ENCODE measurements around the gene RASEF.

RASEF gene

DNA sequence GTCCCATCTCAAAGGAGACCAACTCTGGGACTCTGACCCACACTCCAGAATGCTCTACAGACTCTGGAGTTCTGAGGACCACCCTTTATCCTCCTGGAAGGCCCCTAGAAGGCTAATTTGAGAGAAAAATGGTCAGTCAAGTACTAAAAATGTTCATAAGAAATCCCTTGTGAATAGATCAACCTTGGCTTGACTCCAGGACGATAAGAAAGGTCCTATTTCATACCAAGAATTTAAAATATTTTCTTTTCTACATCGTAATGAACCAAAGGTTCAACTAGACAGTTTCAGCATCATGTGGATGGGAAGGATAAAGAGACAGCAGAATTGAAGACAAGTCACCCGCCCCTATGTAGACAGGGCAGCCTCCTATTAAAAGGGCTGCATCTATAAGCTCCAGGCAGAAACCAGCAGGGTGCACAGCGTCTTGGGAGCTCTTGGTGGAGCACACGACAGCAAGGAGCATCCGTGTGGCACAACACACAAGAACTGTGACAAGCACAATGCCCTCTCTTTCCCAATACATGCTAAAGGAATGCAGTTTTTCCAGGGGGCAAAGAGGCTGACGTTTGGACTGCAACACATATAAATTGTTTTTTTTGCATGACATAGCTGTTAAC lies 38.3 kb downstream of the RASEF start:
- Histone ChIP-seq H3K9me2 (replicated peaks; ENCODE audit: insufficient read depth, low read length) (no peaks in the 10 kb centered on the region), H3K4me3 (ENCODE audit: insufficient read depth, low read length, poor library complexity, severe bottlenecking) (no peak overlapping the region), H3K27me3 (ENCODE audit: low read length) (no peaks in the 10 kb centered on the region), H3K9me3 (ENCODE audit: insufficient read depth, low read length) (no peaks in the 10 kb centered on the region), H3F3A (ENCODE audit: insufficient read depth) (no peaks in the 10 kb centered on the region), H3K36me3 (ENCODE audit: low read length) (no peaks in the 10 kb centered on the region), H3K9ac (ENCODE audit: low read length) (no peak overlapping the region), H3K79me2 (ENCODE audit: insufficient read depth, low read length) (no peaks in the 10 kb centered on the region), H3K4me2 (ENCODE audit: low read depth, low read length, poor library complexity, severe bottlenecking) (no peak overlapping the region), H2AFZ (ENCODE audit: low read depth, low read length, severe bottlenecking) (no peak overlapping the region), H3K27ac (ENCODE audit: low read depth, low read length) (no peak overlapping the region), H4K20me1 (ENCODE audit: low read depth, low read length) (no peaks in the 10 kb centered on the region)
- TF ChIP-seq EZH2phosphoT487 (conservative IDR thresholded peaks at IDR 0.05; ENCODE audit: low read length) = no peak
- no peak for TF ChIP-seq CTCF (IDR thresholded peaks at IDR 0.05; ENCODE audit: insufficient read depth, low read length, poor library complexity, severe bottlenecking)

- no peaks in the 10 kb centered on the region for H3K9me3 ChIP-seq (ENCODE audit: insufficient read depth, low read length)
- no peak overlapping the region for H3K4me3 ChIP-seq (ENCODE audit: insufficient read depth, low read length, poor library complexity, severe bottlenecking)
- no peaks in the 10 kb centered on the region for H3F3A ChIP-seq (ENCODE audit: insufficient read depth)
- no peaks in the 10 kb centered on the region for H4K20me1 ChIP-seq (ENCODE audit: low read depth, low read length)
- no peak overlapping the region for H2AFZ ChIP-seq (ENCODE audit: low read depth, low read length, severe bottlenecking)
- H3K36me3 ChIP-seq (ENCODE audit: low read length) = no peaks in the 10 kb centered on the region
- no peak overlapping the region for H3K4me2 ChIP-seq (ENCODE audit: low read depth, low read length, poor library complexity, severe bottlenecking)
- TF ChIP-seq EZH2phosphoT487 (conservative IDR thresholded peaks at IDR 0.05; ENCODE audit: low read length) = no peak
- no peak for TF ChIP-seq CTCF (IDR thresholded peaks at IDR 0.05; ENCODE audit: insufficient read depth, low read length, poor library complexity, severe bottlenecking)
- no peaks in the 10 kb centered on the region for H3K9me2 ChIP-seq (replicated peaks; ENCODE audit: insufficient read depth, low read length)
- H3K79me2 ChIP-seq (ENCODE audit: insufficient read depth, low read length) = no peaks in the 10 kb centered on the region
- H3K9ac ChIP-seq (ENCODE audit: low read length) = no peak overlapping the region
- H3K27ac ChIP-seq (ENCODE audit: low read depth, low read length) = no peak overlapping the region
- H3K27me3 ChIP-seq (ENCODE audit: low read length) = no peaks in the 10 kb centered on the region
Measured at GRCh38 chr9:83023151-83023550, 39.8 kb downstream of the RASEF start.

GRCh38 chr9:83020864-83021263 lies 42.1 kb downstream of the RASEF start:
- no peaks in the 10 kb centered on the region for H3K27me3 ChIP-seq (ENCODE audit: low read length)
- no peaks in the 10 kb centered on the region for H3K79me2 ChIP-seq (ENCODE audit: insufficient read depth, low read length)
- no peaks in the 10 kb centered on the region for H3F3A ChIP-seq (ENCODE audit: insufficient read depth)
- no peaks in the 10 kb centered on the region for H3K9me3 ChIP-seq (ENCODE audit: insufficient read depth, low read length)
- no peak overlapping the region for H3K27ac ChIP-seq (ENCODE audit: low read depth, low read length)
- TF ChIP-seq EZH2phosphoT487 (conservative IDR thresholded peaks at IDR 0.05; ENCODE audit: low read length) = no peak
- no peak for TF ChIP-seq CTCF (IDR thresholded peaks at IDR 0.05; ENCODE audit: insufficient read depth, low read length, poor library complexity, severe bottlenecking)
- no peaks in the 10 kb centered on the region for H4K20me1 ChIP-seq (ENCODE audit: low read depth, low read length)
- H3K4me3 ChIP-seq (ENCODE audit: insufficient read depth, low read length, poor library complexity, severe bottlenecking) = no peak overlapping the region
- no peaks in the 10 kb centered on the region for H3K36me3 ChIP-seq (ENCODE audit: low read length)
- H3K9me2 ChIP-seq (replicated peaks; ENCODE audit: insufficient read depth, low read length) = no peaks in the 10 kb centered on the region
- no peak overlapping the region for H3K4me2 ChIP-seq (ENCODE audit: low read depth, low read length, poor library complexity, severe bottlenecking)
- H3K9ac ChIP-seq (ENCODE audit: low read length) = no peak overlapping the region
- H2AFZ ChIP-seq (ENCODE audit: low read depth, low read length, severe bottlenecking) = no peak overlapping the region

Measured in SU-DHL-6 (cell line).